AG04449 (cell line): ENCODE measurements around the gene RNU6-8.

ENCODE experiments used
- CTCF ChIA-PET: fragments of 350-600 bp; formaldehyde crosslinking; extraction: SDS; loops from one replicate; lab custom pipeline; 2021; ENCODE audit warnings: antibody characterized with exemption; lab: Yijun Ruan, JAX
- POLR2A ChIA-PET: fragments of 400-600, 350-600 bp; formaldehyde crosslinking; extraction: SDS; loops from one replicate; lab custom pipeline; 2020; ENCODE audit warnings: antibody characterized with exemption, inconsistent platforms; lab: Yijun Ruan, JAX
- DNase-seq: peaks from one replicate; pipeline ENCODE4 v3.0.0-alpha.2; 2010; ENCODE audit warnings: low read depth, low spot score
- H3K4me3 ChIP-seq: 2 replicates; pipeline ENCODE4 v1.5.1; 2011; ENCODE audit warnings: low read depth, mild to moderate bottlenecking, control low read depth, low read length
- TF ChIP-seq, protein P1 (sequence below): IDR thresholded peaks from one replicate; pipeline ENCODE4 v1.5.1; 2011; ENCODE audit warnings: mild to moderate bottlenecking, moderate library complexity, low read length, control low read depth, inconsistent platforms; ENCODE audit not compliant: insufficient read depth; ENCODE audit errors: missing control alignments

Gene RNU6-8

DNA sequence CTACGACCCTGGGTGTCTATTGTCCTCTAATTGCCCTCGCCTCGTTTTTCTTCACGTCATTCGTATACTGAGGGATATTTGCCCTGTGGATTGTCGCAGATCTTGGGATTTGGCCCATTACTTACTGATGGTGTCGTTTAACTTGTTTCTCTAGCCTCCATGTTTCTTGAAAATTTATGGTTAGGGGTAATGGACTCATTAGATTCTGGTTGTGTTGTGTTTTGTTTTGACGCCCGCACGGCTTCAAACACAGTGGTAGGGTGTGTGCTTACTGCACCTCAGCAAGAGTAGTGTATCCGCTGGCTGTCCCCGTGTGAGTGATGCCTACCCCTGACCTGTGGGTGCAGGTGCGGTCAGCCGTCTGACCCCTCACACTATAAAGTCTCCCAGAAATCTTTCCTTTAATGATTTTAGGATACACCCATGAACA lies 874 bp upstream of the RNU6-8 start:
- TF ChIP-seq, protein P1, sequence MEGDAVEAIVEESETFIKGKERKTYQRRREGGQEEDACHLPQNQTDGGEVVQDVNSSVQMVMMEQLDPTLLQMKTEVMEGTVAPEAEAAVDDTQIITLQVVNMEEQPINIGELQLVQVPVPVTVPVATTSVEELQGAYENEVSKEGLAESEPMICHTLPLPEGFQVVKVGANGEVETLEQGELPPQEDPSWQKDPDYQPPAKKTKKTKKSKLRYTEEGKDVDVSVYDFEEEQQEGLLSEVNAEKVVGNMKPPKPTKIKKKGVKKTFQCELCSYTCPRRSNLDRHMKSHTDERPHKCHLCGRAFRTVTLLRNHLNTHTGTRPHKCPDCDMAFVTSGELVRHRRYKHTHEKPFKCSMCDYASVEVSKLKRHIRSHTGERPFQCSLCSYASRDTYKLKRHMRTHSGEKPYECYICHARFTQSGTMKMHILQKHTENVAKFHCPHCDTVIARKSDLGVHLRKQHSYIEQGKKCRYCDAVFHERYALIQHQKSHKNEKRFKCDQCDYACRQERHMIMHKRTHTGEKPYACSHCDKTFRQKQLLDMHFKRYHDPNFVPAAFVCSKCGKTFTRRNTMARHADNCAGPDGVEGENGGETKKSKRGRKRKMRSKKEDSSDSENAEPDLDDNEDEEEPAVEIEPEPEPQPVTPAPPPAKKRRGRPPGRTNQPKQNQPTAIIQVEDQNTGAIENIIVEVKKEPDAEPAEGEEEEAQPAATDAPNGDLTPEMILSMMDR: no peak
- peak overlapping the region; percentile 72 for H3K4me3 ChIP-seq
- DNase-seq: no peak
- ChIA-PET CTCF (interaction anchor here (1.8 kb wide), 1 partner anchor 47 kb away, joined by 6 read pairs; no protein-coding TSS in a partner anchor), POLR2A (no interaction called here)

DNA sequence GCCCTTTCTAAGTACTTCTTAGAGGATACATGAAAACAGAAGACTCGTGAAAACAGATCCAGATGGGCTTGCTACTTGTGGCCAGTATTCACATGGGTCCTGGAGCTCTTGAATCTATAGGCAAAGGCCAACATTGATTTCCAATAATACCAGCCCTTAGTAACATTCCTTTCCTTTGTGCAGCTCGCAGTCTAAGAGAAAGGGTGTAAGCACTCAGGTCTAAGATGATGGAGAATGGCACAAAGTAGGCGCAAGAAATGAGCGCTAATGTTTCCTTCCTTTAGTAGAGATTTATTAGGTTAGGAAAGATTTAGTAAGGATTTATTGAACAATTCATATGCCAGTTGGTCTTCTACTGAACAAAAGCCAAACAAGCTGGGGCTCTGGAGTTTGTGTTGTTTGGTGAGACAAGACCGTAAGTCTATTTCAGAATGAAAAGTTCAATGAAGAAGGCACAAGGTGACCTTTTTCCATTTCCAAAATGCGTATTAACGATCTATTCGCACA lies 525 bp downstream of the RNU6-8 start:
- no peak for DNase-seq
- TF ChIP-seq, protein P1: no peak
- H3K4me3 ChIP-seq: peak overlapping the region; percentile 72
- CTCF ChIA-PET: interaction anchor here (1.8 kb wide), 1 partner anchor 48 kb away, joined by 6 read pairs; no protein-coding TSS in a partner anchor
- POLR2A ChIA-PET: interaction anchor here (1.6 kb wide), 1 partner anchor 126 kb away, joined by 3 read pairs; no protein-coding TSS in a partner anchor

DNA sequence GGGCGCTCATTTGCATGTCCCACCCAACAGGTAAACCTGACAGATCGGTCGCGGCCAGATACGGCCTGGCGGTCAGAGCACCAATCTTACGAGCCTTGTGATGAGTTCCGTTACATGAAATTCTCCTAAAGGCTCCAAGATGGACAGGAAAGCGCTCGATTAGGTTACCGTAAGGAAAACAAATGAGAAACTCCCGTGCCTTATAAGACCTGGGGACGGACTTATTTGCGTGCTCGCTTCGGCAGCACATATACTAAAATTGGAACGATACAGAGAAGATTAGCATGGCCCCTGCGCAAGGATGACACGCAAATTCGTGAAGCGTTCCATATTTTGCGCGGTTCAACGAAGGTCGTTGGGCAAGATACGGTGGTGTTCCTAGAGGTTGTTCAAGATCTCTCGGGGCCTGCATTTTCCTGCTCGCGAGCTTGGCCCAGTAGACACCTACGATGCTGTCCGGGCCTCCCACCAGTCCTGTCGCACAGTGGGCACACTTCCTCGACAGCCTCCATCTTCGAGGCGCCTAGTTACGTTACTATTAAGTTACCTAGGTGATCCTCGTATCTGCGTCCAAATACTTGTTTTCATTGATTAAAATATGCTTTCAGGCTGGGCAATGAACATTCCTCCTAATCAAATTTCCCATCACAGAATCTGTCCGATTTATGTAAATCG lies 1.1 kb downstream of the RNU6-8 start, which contains the start of gene RNU6-7:
TSS of gene RNU6-7 (plus strand) at position 230 of the 675 bp plus-strand sequence.
- peak within 1 kb of the TSS; percentile 72 for H3K4me3 ChIP-seq
- TF ChIP-seq, protein P1: no peak
- no peak for DNase-seq
- CTCF ChIA-PET: interaction anchor here (1.8 kb wide), 1 partner anchor 49 kb away, joined by 6 read pairs; no protein-coding TSS in a partner anchor
- POLR2A ChIA-PET: interaction anchor here (1.6 kb wide), 1 partner anchor 126 kb away, joined by 3 read pairs; no protein-coding TSS in a partner anchor

DNA sequence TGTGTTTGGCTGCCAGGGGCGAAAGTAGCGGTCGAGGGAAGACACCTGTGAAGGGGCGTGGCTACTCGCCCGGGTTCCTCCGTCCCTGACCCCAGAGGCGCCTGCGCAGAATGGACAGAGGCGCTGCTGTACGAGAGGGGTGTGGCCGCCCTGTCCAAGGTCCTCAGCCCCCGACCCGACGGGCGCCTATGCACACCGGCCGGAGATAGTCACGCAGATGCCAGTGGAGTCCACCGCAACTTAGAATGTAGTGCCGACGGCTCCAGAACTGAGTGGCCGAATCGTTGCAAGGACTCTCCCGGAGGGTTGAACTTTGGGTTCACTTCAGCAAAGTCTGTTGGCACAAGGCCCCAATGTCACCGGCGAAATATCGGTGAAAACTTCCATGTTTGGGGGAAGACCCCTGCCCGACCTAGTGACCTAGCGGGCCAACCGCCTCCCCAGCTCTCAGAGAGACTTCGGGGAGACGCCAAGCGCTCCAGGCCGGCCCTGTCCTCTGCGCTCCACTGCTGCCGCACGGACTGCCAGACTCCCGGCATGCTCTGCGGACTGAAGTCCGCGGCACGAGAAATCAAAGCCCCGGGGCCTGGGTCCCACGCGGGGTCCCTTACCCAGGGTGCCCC lies 1.8 kb downstream of the RNU6-8 start:
- no peak for DNase-seq
- CTCF ChIA-PET: no interaction called here
- H3K4me3 ChIP-seq: peak overlapping the region; percentile 64
- TF ChIP-seq, protein P1: no peak
- POLR2A ChIA-PET: interaction anchor here (1.6 kb wide), 1 partner anchor 125 kb away, joined by 3 read pairs; no protein-coding TSS in a partner anchor

DNA sequence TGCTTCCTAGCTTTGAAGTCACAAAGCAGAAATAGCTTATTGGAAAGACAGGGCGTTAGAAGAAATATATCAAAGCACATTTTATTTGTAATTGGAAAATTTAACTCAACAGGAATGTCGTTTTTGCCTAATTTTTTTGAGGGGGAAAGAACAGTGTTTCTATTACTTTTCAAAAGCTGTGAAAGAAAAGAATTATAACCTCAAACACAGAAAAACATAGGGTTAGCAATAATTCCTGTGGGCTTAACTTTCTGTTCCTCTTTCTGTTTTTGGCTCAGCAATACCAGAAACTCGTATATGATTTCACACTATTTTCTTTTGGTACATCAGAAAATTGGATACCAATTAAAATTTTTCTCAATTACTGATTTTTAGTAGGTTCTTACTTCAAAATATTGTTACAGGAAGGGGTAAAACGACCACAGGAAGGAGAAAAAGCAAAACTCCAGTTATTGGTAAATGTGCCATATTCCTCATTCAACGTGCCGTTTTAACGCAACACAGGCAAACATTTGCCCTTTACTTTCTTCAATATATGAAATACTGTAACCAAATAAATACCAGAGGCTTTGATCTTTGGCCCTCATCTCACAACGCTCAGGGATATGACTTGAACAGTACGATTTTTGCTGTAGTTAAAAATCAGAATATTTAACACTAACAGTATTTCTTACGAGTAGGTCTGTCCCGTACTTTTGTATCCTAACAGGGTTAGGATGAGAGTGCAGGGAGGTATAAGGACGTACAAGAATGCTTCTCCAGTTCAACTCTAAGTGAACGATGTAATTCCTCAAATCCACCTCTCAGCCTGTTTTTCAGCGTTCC lies 2.5 kb downstream of the RNU6-8 start:
- TF ChIP-seq, protein P1: no peak
- DNase-seq: no peak
- ChIA-PET CTCF (interaction anchor here (1.8 kb wide), 1 partner anchor 52 kb away, joined by 5 read pairs; no protein-coding TSS in a partner anchor), POLR2A (no interaction called here)
- peak overlapping the region; percentile 64 for H3K4me3 ChIP-seq
